Stimulated activated CD8-positive, alpha-beta memory T cell treated with anti-CD3 and anti-CD28 coated beads, Interleukin-12 subunit alpha, Interleukin-12 subunit beta, amount 100 ng/mL, for 24 hours (primary cell): ENCODE results near the gene DNAJC21.

Source experiments
- DNase-seq: peaks from one replicate; pipeline ENCODE4 v3.0.0-alpha.2; 2020; ENCODE audit errors: extremely low read depth

Gene DNAJC21

GRCh38 chr5:34929134-34929719 is at the start of gene DNAJC21:
TSS of gene DNAJC21 (plus strand) at chr5:34929559. CDS start at chr5:34929820, 261 bp downstream.
- peak; percentile 94 for DNase-seq

- no peak for DNase-seq
Observed at GRCh38 chr5:34881246-34881645, 48.1 kb upstream of the DNAJC21 start.

- DNase-seq = no peak
Observed at GRCh38 chr5:34886392-34887119, 42.8 kb upstream of the DNAJC21 start.

GRCh38 chr5:34889394-34889793 is 40.0 kb upstream of the DNAJC21 start:
- DNase-seq = no peak

- no peak for DNase-seq
Observed at GRCh38 chr5:34891981-34892380, 37.4 kb upstream of the DNAJC21 start.

- DNase-seq = no peak
Observed at GRCh38 chr5:34892414-34892813, 36.9 kb upstream of the DNAJC21 start.

GRCh38 chr5:34894716-34895115 is 34.6 kb upstream of the DNAJC21 start:
- DNase-seq = no peak

- no peak for DNase-seq
Observed at GRCh38 chr5:34895641-34896419, 33.5 kb upstream of the DNAJC21 start.

GRCh38 chr5:34897646-34898045 is 31.7 kb upstream of the DNAJC21 start:
- no peak for DNase-seq

- peak; percentile 12 for DNase-seq
Observed at GRCh38 chr5:34898258-34898895, 31.0 kb upstream of the DNAJC21 start.

GRCh38 chr5:34899066-34899465 is 30.3 kb upstream of the DNAJC21 start:
- no peak for DNase-seq

GRCh38 chr5:34900652-34901051 is 28.7 kb upstream of the DNAJC21 start:
- no peak for DNase-seq

GRCh38 chr5:34903260-34903659 is 26.1 kb upstream of the DNAJC21 start:
- no peak for DNase-seq

GRCh38 chr5:34905564-34905963 is 23.8 kb upstream of the DNAJC21 start:
- DNase-seq = no peak

GRCh38 chr5:34913072-34913471 is 16.3 kb upstream of the DNAJC21 start:
- DNase-seq = no peak

- no peak for DNase-seq
Observed at GRCh38 chr5:34914671-34915138, 14.7 kb upstream of the DNAJC21 start.

- peak; percentile 87 for DNase-seq
Observed at GRCh38 chr5:34915139-34915855, 14.1 kb upstream of the DNAJC21 start, which contains the start of the genes BRIX1 and RAD1. TSS of gene BRIX1 (plus strand) at chr5:34915711. CDS start at chr5:34915739, 28 bp downstream. TSS of gene RAD1 (minus strand) at chr5:34915504. CDS start at chr5:34914892, 612 bp downstream.

- no peak for DNase-seq
Observed at GRCh38 chr5:34915856-34916192, 13.5 kb upstream of the DNAJC21 start.

- DNase-seq = no peak
Observed at GRCh38 chr5:34916518-34916917, 12.8 kb upstream of the DNAJC21 start.

GRCh38 chr5:34918025-34918424 is 11.3 kb upstream of the DNAJC21 start:
- no peak for DNase-seq

- no peak for DNase-seq
Observed at GRCh38 chr5:34919077-34919476, 10.3 kb upstream of the DNAJC21 start.
